Endothelial cell of umbilical vein (primary cell): ENCODE measurements around the gene BCL11A. TPM values are rescaled to one million over a fixed set of nuclear protein-coding genes. Genes with fewer than 3 reads are reported as not detected.

Experiments used
- BruUV-seq: library from RNA; stranded (reverse); fragments of 400-500 nt; replicated peaks from 2 replicates; lab custom pipeline; 2021; lab: Mats Ljungman, UMichigan
- CTCF ChIA-PET: fragments of 300-600, 350-600 bp; sonication (Branson Sonifier 250); formaldehyde crosslinking; loops from one replicate; lab custom pipeline; 2021; ENCODE audit warnings: antibody characterized with exemption, inconsistent platforms; lab: Charles Lee
- POLR2A ChIA-PET: fragments of 300-600, 350-600 bp; sonication (Branson Sonifier 250); formaldehyde crosslinking; loops from one replicate; lab custom pipeline; 2021; ENCODE audit warnings: antibody characterized with exemption, inconsistent platforms; lab: Charles Lee
- DNase-seq: peaks from one replicate; pipeline ENCODE4 v3.0.0-alpha.2; 2011; ENCODE audit warnings: low read depth, low spot score
- FAIRE-seq: peaks from 2 replicates; lab custom pipeline; 2011; peaks lifted over from hg19 to GRCh38; lab: Jason Lieb, UNC
- H2AFZ ChIP-seq: 2 replicates; pipeline ENCODE4 v1.6.0; 2012; ENCODE audit warnings: low read depth, low read length, control low read depth, inconsistent platforms
- H3K27ac ChIP-seq: 2 replicates; pipeline ENCODE4 v1.5.1; 2011; ENCODE audit warnings: low read depth, mild to moderate bottlenecking, control low read depth, low read length, moderate library complexity; ENCODE audit not compliant: insufficient read depth
- H3K27me3 ChIP-seq, 2 experiments: 2 replicates each; pipeline versions ENCODE4 v1.6.0 to v1.6.1; 2011; ENCODE audit warnings: low read length in 2 of 2, mixed read lengths in 1 of 2; ENCODE audit not compliant: control insufficient read depth in 2 of 2, insufficient read depth in 2 of 2
- H3K36me3 ChIP-seq, 2 experiments: 2 replicates in 1 of 2; 3 replicates in 1 of 2; pipeline ENCODE4 v1.5.1; 2011; ENCODE audit warnings: low read length in 2 of 2, mild to moderate bottlenecking in 1 of 2, moderate library complexity in 1 of 2; ENCODE audit not compliant: control insufficient read depth in 2 of 2, insufficient read depth in 2 of 2; ENCODE audit errors: extremely low read depth in 1 of 2
- H3K4me1 ChIP-seq: 3 replicates; pipeline ENCODE4 v1.5.1; 2011; ENCODE audit warnings: mild to moderate bottlenecking, low read length; ENCODE audit not compliant: control insufficient read depth, insufficient read depth; ENCODE audit errors: extremely low read depth
- H3K4me2 ChIP-seq: 2 replicates; pipeline ENCODE4 v1.6.1; 2011; ENCODE audit warnings: low read length, control low read depth, mixed read lengths; ENCODE audit not compliant: insufficient read depth
- H3K4me3 ChIP-seq, 3 experiments: fragments of 200-600 bp in 1 of 3; sonication (generic), shearing (Covaris generic) in 1 of 3; replicated peaks in 1 of 3; 2 replicates each; pipeline ENCODE4 v1.5.1; 2011 to 2016; ENCODE audit warnings: control low read depth in 3 of 3, low read length in 3 of 3, mild to moderate bottlenecking in 2 of 3, inconsistent platforms in 1 of 3, low read depth in 1 of 3, moderate library complexity in 1 of 3; ENCODE audit not compliant: insufficient read depth in 1 of 3
- H3K79me2 ChIP-seq: 2 replicates; pipeline ENCODE4 v1.6.0; 2012; ENCODE audit warnings: low read length, inconsistent platforms; ENCODE audit not compliant: control insufficient read depth, insufficient read depth
- H3K9ac ChIP-seq: replicated peaks from 2 replicates; pipeline ENCODE3; 2011; ENCODE audit warnings: low read length, control low read depth; ENCODE audit not compliant: insufficient read depth; ENCODE audit errors: extremely low read depth
- H3K9me1 ChIP-seq: replicated peaks from 3 replicates; pipeline ENCODE4 v1.6.0; 2011; ENCODE audit warnings: mild to moderate bottlenecking, low read length; ENCODE audit not compliant: control insufficient read depth, insufficient read depth; ENCODE audit errors: extremely low read depth
- H3K9me3 ChIP-seq: replicated peaks from 2 replicates; pipeline ENCODE4 v1.5.1; 2012; ENCODE audit warnings: low read length, inconsistent platforms; ENCODE audit not compliant: control insufficient read depth, insufficient read depth
- H4K20me1 ChIP-seq: replicated peaks from 2 replicates; pipeline ENCODE3; 2011; ENCODE audit warnings: mild to moderate bottlenecking, low read length; ENCODE audit not compliant: control insufficient read depth, insufficient read depth; ENCODE audit errors: extremely low read depth
- EZH2 ChIP-seq: IDR thresholded peaks from 2 replicates; pipeline ENCODE4 v1.6.1; 2012; ENCODE audit warnings: borderline replicate concordance, low read depth, mild to moderate bottlenecking, moderate library complexity, low read length, inconsistent platforms; ENCODE audit not compliant: severe bottlenecking
- FOS ChIP-seq: IDR thresholded peaks from 2 replicates; pipeline ENCODE4 v1.6.1; 2011; ENCODE audit warnings: mild to moderate bottlenecking, low read length, moderate library complexity, borderline replicate concordance; ENCODE audit not compliant: insufficient read depth
- GATA2 ChIP-seq: IDR thresholded peaks from 2 replicates; pipeline ENCODE4 v1.7.0; 2011; ENCODE audit warnings: low read depth, mild to moderate bottlenecking, moderate library complexity, mixed read lengths, low read length; ENCODE audit not compliant: insufficient read length, insufficient read depth
- JUN ChIP-seq: IDR thresholded peaks from 2 replicates; pipeline ENCODE4 v1.6.1; 2011; ENCODE audit warnings: borderline replicate concordance, low read depth; ENCODE audit not compliant: insufficient read length, insufficient read depth
- MYC ChIP-seq: IDR thresholded peaks from one replicate; pipeline ENCODE4 v1.6.1; 2011; ENCODE audit warnings: mild to moderate bottlenecking, low read depth, low read length
- POLR2A ChIP-seq: IDR thresholded peaks from 2 replicates; pipeline ENCODE4 v1.6.1; 2012; ENCODE audit warnings: low read depth, mild to moderate bottlenecking, control low read depth, low read length
- POLR2AphosphoS5 ChIP-seq: IDR thresholded peaks from 2 replicates; pipeline ENCODE4 v1.6.1; 2012; ENCODE audit warnings: low read depth, mild to moderate bottlenecking, control low read depth, low read length, moderate library complexity; ENCODE audit not compliant: insufficient read depth
- dilution Hi-C: fragments of 300-500 bp; cut with MboI; formaldehyde crosslinking; loops from one replicate; pipeline ENCODE4 v1.15.0; 2019; ENCODE audit warnings: low sequenced_read_pairs; ENCODE audit not compliant: extremely low pct_ligation_motif_present
- intact Hi-C: fragments of 100-400 bp; cut with micrococcal nuclease; formaldehyde crosslinking; loops from one replicate; pipeline ENCODE4 v1.10.0; 2022
- polyA plus RNA-seq, 4 experiments: library from polyadenylated mRNA; depleted of rRNA in 3 of 4; stranded (reverse) in 3 of 4; unstranded in 1 of 4; fragments of >200 nt; gene quantifications; 2 replicates each; pipeline versions ENCODE4 v1.2.1 to v1.2.3, GENCODE V29; 2011 to 2012; ENCODE audit warnings: missing spikeins in 1 of 4
- total RNA-seq: library from RNA; stranded (reverse); gene quantifications from 2 replicates; pipeline ENCODE4 v1.2.3, GENCODE V29; 2021
- TF ChIP-seq, protein P1 (sequence below): IDR thresholded peaks from 2 replicates; pipeline ENCODE4 v1.6.1; 2011; ENCODE audit not compliant: insufficient read depth, insufficient read length
- TF ChIP-seq, protein P2 (sequence below), 2 donors: IDR thresholded peaks; 1 replicate in 1 of 2; 2 replicates in 1 of 2; pipeline ENCODE4 v1.5.1; 2011; ENCODE audit warnings: low read length in 2 of 2, mild to moderate bottlenecking in 2 of 2, moderate library complexity in 2 of 2, control low read depth in 1 of 2, inconsistent platforms in 1 of 2, low read depth in 1 of 2; ENCODE audit not compliant: insufficient read depth in 1 of 2; ENCODE audit errors: extremely low read depth in 1 of 2

Gene BCL11A
- total and polyA plus RNA-seq, 2 donors (not counting 3 experiments of a cell fraction or from before 2014, with no cell fraction given): 0.12 to 0.88 TPM

DNA sequence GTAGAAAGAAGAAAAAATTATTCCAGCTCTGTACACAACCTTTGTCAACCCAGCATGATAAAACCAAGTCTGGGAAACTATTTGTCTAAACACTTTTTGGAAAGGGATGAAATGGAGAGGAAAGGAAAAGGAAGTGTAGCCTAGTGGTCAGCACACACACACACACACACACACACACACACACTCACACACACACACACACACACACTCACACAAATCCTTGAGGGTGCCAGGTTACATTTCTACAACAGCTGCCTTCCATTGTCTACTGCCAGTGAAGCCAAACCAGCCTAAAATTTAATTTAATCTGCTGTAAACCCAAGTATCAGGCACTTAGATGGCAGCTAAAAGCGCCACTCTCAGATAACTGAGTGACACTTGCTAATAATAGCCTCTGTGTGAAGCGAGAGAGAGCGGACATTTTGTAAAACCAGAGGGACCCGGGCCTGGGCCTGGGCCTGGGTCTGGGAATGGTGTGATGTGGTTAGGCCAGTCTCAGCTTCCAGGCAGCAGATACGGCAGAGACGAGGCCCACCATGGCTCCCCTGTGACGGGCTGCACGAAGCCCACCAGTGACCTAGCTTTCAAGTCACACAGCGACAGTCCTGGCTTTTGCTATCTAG is 32.4 kb downstream of the BCL11A start:
- FAIRE-seq (no peak), DNase-seq (no peak)
- no peak for TF ChIP-seq POLR2A
- dilution Hi-C loops: no loop called here
- H3K9ac ChIP-seq: no peak overlapping the region
- H2AFZ ChIP-seq: no peak overlapping the region
- H3K4me2 ChIP-seq: no peak overlapping the region
- ChIA-PET CTCF (no interaction called here), POLR2A (no interaction called here)
- H3K4me1 ChIP-seq: no peaks in the 10 kb centered on the region
- H3K27ac ChIP-seq: no peak overlapping the region
- intact Hi-C loops: no loop called here
- no peaks in the 10 kb centered on the region for H4K20me1 ChIP-seq
- no TSS peak for BruUV-seq
- H3K9me1 ChIP-seq: no peaks in the 10 kb centered on the region
- H3K9me3 ChIP-seq: no peaks in the 10 kb centered on the region
- no peak overlapping the region for H3K4me3 ChIP-seq
- no peaks in the 10 kb centered on the region for H3K27me3 ChIP-seq
- no peaks in the 10 kb centered on the region for H3K36me3 ChIP-seq
- H3K79me2 ChIP-seq: no peaks in the 10 kb centered on the region

DNA sequence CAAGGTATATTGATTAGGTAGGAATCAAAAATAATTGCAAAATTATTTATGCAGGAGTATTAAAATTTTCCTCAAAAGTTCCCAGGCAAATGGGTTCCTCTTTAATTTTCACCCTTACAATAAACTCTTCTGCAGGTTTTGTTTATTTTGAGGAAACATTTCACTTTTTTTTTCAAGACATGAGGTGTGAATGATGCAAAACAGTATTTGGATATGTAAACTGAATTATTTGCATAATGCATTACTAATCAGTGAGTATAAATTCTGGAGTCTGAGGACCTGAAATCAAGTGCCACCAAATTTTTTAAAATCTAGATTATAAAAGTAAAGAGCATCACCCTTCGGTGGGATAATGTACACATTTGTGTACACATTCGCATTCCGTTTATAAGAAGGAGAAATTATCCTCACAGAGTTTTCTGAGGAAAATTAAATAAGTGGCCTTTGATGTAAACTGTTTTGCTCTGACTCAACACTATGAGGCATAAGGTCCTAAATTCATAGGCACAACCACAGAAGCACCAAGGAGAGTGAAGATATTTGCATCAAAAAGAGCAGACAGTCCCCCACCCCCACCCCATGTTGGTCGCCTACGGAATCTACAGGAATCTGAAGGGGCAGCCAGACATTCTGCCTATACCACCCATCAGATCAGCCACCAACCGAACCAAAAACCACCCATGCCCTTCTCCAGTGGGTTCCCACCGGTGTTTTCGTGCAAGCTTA is 33.1 kb downstream of the BCL11A start:
- TF ChIP-seq POLR2A: no peak
- TF ChIP-seq, protein P1, sequence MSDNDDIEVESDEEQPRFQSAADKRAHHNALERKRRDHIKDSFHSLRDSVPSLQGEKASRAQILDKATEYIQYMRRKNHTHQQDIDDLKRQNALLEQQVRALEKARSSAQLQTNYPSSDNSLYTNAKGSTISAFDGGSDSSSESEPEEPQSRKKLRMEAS: no peak
- no peak for TF ChIP-seq JUN
- no peak for TF ChIP-seq FOS
- TF ChIP-seq EZH2: no peak
- no peak for TF ChIP-seq GATA2
- TF ChIP-seq MYC: no peak
- no peak for TF ChIP-seq POLR2AphosphoS5
- TF ChIP-seq, protein P2, sequence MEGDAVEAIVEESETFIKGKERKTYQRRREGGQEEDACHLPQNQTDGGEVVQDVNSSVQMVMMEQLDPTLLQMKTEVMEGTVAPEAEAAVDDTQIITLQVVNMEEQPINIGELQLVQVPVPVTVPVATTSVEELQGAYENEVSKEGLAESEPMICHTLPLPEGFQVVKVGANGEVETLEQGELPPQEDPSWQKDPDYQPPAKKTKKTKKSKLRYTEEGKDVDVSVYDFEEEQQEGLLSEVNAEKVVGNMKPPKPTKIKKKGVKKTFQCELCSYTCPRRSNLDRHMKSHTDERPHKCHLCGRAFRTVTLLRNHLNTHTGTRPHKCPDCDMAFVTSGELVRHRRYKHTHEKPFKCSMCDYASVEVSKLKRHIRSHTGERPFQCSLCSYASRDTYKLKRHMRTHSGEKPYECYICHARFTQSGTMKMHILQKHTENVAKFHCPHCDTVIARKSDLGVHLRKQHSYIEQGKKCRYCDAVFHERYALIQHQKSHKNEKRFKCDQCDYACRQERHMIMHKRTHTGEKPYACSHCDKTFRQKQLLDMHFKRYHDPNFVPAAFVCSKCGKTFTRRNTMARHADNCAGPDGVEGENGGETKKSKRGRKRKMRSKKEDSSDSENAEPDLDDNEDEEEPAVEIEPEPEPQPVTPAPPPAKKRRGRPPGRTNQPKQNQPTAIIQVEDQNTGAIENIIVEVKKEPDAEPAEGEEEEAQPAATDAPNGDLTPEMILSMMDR (IDR thresholded peaks at IDR 0.05; ENCODE audit: extremely low read depth in 1 of 2, insufficient read depth in 1 of 2, low read depth in 1 of 2, low read length in 2 of 2): no peak
- no peaks in the 10 kb centered on the region for H3K36me3 ChIP-seq
- no peak overlapping the region for H2AFZ ChIP-seq
- BruUV-seq: no TSS peak
- H3K9ac ChIP-seq: no peak overlapping the region
- no peak overlapping the region for H3K27ac ChIP-seq
- no peaks in the 10 kb centered on the region for H4K20me1 ChIP-seq
- H3K9me1 ChIP-seq: no peaks in the 10 kb centered on the region
- CTCF ChIA-PET: no interaction called here
- intact Hi-C loops (no loop called here), dilution Hi-C loops (no loop called here)
- H3K27me3 ChIP-seq: no peaks in the 10 kb centered on the region
- no peaks in the 10 kb centered on the region for H3K9me3 ChIP-seq
- no peak overlapping the region for H3K4me2 ChIP-seq
- H3K4me3 ChIP-seq: no peak overlapping the region
- no peak for FAIRE-seq
- no peaks in the 10 kb centered on the region for H3K4me1 ChIP-seq
- POLR2A ChIA-PET: no interaction called here
- no peaks in the 10 kb centered on the region for H3K79me2 ChIP-seq
- DNase-seq: no peak
